ENCODE results near the gene ZDHHC18. TPM values are rescaled to one million over a fixed set of nuclear protein-coding genes. Genes with fewer than 3 reads are reported as not detected.

Gene ZDHHC18
- total RNA-seq, 1 donor from 2014 or later, result 30.4 TPM

DNA sequence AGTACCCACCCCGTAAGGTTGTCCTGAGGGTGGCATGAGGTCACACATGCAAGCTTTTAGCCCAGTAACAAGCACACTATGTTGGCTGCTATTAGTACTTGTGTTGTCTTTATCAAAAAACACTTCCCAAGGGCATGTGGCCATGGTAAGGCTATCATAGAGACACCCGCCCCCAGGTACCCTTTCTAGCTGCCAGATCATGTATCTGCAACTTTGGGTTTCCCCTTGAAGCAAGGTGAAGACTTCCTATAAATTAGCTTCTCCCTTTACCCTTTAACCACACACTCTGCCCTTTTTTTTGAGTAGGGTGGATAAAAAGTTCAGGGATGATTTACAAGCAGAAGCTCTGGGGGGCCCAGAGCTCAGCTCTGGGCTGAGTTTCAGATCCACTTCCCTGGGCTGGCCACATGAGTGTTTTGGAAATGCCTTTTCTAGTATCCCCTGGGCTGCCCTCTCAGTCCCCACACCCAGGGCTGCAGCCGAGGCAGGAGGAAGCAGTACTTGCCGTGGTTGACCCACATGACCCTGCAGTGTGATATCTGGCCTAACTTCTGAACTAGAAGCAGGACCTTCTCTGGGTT is 2.0 kb downstream of the ZDHHC18 start:
- TF ChIP-seq EZH2 (IDR thresholded peaks at IDR 0.05) (no peak), EZH2phosphoT487 (IDR thresholded peaks at IDR 0.05) (no peak)
- TF ChIP-seq, protein P1, sequence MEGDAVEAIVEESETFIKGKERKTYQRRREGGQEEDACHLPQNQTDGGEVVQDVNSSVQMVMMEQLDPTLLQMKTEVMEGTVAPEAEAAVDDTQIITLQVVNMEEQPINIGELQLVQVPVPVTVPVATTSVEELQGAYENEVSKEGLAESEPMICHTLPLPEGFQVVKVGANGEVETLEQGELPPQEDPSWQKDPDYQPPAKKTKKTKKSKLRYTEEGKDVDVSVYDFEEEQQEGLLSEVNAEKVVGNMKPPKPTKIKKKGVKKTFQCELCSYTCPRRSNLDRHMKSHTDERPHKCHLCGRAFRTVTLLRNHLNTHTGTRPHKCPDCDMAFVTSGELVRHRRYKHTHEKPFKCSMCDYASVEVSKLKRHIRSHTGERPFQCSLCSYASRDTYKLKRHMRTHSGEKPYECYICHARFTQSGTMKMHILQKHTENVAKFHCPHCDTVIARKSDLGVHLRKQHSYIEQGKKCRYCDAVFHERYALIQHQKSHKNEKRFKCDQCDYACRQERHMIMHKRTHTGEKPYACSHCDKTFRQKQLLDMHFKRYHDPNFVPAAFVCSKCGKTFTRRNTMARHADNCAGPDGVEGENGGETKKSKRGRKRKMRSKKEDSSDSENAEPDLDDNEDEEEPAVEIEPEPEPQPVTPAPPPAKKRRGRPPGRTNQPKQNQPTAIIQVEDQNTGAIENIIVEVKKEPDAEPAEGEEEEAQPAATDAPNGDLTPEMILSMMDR (IDR thresholded peaks at IDR 0.05), result no peak
- DNase-seq (ENCODE audit: low spot score), result no peak
- Mint-ChIP-seq H3K9me3 (no peaks in the 10 kb centered on the region), H3K4me1 (peaks cover 30% of the 10 kb centered on the region), H3K36me3 (peaks cover 13% of the 10 kb centered on the region), H3K4me3 (peak overlapping the region; percentile 92), H3K27me3 (ENCODE audit: insufficient read depth, low read depth) (peaks cover 14% of the 10 kb centered on the region), H3K27ac (no peak overlapping the region)
- peaks cover 30% of the 10 kb centered on the region for H3K4me1 ChIP-seq
- no peak overlapping the region for H3K4me3 ChIP-seq
- no peak overlapping the region for H2AFZ ChIP-seq (replicated peaks)
- H3K27me3 ChIP-seq, result no peaks in the 10 kb centered on the region
- H3K9ac ChIP-seq, result no peak overlapping the region
- H3F3A ChIP-seq (ENCODE audit: low read depth), result peaks cover 21% of the 10 kb centered on the region
- H3K9me3 ChIP-seq (ENCODE audit: low read depth), result no peaks in the 10 kb centered on the region
- peaks cover 51% of the 10 kb centered on the region for H3K79me2 ChIP-seq (ENCODE audit: low read depth)
- no peak overlapping the region for H3K27ac ChIP-seq
- no peaks in the 10 kb centered on the region for H3K36me3 ChIP-seq
- H4K20me1 ChIP-seq (ENCODE audit: low read depth), result peaks cover 61% of the 10 kb centered on the region
- peak overlapping the region; percentile 99 for H3K4me2 ChIP-seq

DNA sequence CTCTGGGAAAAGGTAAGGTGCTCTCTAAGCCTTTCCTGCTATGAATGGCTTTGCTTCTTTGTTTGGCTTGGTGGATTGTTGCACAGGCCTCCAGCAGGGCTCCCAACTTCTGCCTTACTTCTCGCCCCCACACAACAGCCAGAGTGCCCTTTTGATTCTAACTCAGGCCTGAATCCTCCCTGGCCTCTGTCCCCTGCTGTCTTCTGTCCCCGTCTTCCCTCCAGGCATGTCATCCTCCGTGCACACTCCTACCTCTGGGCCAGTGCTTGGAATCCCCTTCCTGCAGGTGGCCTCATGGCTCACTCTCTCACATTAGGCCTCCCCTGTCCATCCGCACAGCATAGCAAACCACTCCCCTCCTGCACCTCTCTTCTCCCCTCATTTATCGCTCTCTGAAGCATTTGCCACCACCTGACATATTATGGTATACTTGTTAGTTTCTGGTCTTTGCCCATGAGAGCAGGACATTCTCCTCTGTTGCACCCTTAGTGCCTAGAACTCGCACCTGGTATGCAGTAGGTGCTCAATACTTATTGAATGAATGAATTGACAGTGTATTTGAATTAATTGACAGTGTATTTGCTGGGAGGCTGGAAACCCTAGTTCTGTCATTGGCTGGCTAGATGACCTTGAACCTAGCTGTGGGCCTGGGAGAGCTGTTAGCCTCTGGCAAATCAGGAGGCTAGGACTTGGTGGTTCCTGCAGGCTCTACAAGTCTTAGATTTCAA is 2.9 kb downstream of the ZDHHC18 start:
- peaks cover 14% of the 10 kb centered on the region for H3K27me3 Mint-ChIP-seq (ENCODE audit: insufficient read depth, low read depth)
- H3K4me2 ChIP-seq, result peak overlapping the region; percentile 99
- H3K4me3 Mint-ChIP-seq, result peak overlapping the region; percentile 30

DNA sequence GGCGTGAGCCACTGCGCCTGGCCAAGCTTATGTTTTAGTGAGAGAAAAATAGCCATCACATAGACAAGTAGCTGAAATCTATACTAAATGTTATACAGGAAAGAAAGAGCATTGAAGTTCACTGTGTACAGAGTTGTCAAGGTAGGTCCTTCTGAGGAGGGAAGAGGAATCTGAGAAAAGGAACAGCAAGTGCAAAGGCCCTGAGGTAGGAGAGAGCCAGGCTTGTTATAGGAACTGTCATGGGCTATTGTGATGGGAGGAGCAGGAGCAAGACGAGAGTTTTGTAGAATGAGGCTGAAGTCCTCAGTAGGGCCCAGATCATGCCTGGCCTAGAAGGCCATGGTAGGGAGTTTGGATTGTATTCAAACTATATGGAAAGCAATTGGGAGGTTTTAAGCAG is 4.6 kb downstream of the ZDHHC18 start:
- Histone ChIP-seq H3K27me3 (no peaks in the 10 kb centered on the region), H3K36me3 (no peaks in the 10 kb centered on the region), H3K79me2 (ENCODE audit: low read depth) (peaks cover 51% of the 10 kb centered on the region), H3K4me1 (peaks cover 25% of the 10 kb centered on the region), H3F3A (ENCODE audit: low read depth) (peaks cover 26% of the 10 kb centered on the region), H3K27ac (no peak overlapping the region), H3K9me3 (ENCODE audit: low read depth) (no peaks in the 10 kb centered on the region), H2AFZ (replicated peaks) (no peak overlapping the region), H3K4me2 (no peak overlapping the region), H3K9ac (no peak overlapping the region), H4K20me1 (ENCODE audit: low read depth) (peaks cover 61% of the 10 kb centered on the region), H3K4me3 (no peak overlapping the region)
- Mint-ChIP-seq H3K9me3 (no peaks in the 10 kb centered on the region), H3K27me3 (ENCODE audit: insufficient read depth, low read depth) (peaks cover 10% of the 10 kb centered on the region), H3K4me1 (peaks cover 39% of the 10 kb centered on the region), H3K4me3 (no peak overlapping the region), H3K36me3 (peaks cover 24% of the 10 kb centered on the region), H3K27ac (no peak overlapping the region)
- DNase-seq (ENCODE audit: low spot score), result no peak
- TF ChIP-seq, protein P1 (IDR thresholded peaks at IDR 0.05), result no peak
- TF ChIP-seq EZH2 (IDR thresholded peaks at IDR 0.05) (no peak), EZH2phosphoT487 (IDR thresholded peaks at IDR 0.05) (no peak)

More for the DNA sequence above, 2.9 kb downstream of the ZDHHC18 start:
- Mint-ChIP-seq H3K9me3 (no peaks in the 10 kb centered on the region), H3K36me3 (peaks cover 17% of the 10 kb centered on the region), H3K4me1 (peaks cover 36% of the 10 kb centered on the region), H3K27ac (no peak overlapping the region)
- Histone ChIP-seq H3K27ac (no peak overlapping the region), H3K9me3 (ENCODE audit: low read depth) (no peaks in the 10 kb centered on the region), H3F3A (ENCODE audit: low read depth) (peaks cover 29% of the 10 kb centered on the region), H3K36me3 (no peaks in the 10 kb centered on the region), H3K9ac (no peak overlapping the region), H3K79me2 (ENCODE audit: low read depth) (peaks cover 51% of the 10 kb centered on the region), H4K20me1 (ENCODE audit: low read depth) (peaks cover 61% of the 10 kb centered on the region), H3K4me1 (peaks cover 30% of the 10 kb centered on the region), H3K4me3 (no peak overlapping the region), H3K27me3 (no peaks in the 10 kb centered on the region), H2AFZ (replicated peaks) (no peak overlapping the region)
- no peak for TF ChIP-seq EZH2phosphoT487 (IDR thresholded peaks at IDR 0.05)
- no peak for TF ChIP-seq EZH2 (IDR thresholded peaks at IDR 0.05)
- TF ChIP-seq, protein P1 (IDR thresholded peaks at IDR 0.05), result no peak
- DNase-seq (ENCODE audit: low spot score), result peak; percentile 33
